ENCODE results near the gene TMEM17.

GRCh38 chr2:62460175-62460574, 45.8 kb downstream of the TMEM17 start:
- TF ChIP-seq CTCF (IDR thresholded peaks at IDR 0.05 in 8 of 11, conservative IDR thresholded peaks at IDR 0.05 in 3 of 11): no peak
- TF ChIP-seq POLR2A (IDR thresholded peaks at IDR 0.05): no peak

All from spleen (tissue), 7 donors.